Activated naive CD8-positive, alpha-beta T cell treated with anti-CD3 and anti-CD28 coated beads for 36 hours (primary cell): ENCODE results near the gene ARL8B. TPM values are rescaled to one million over a fixed set of nuclear protein-coding genes. Genes with fewer than 3 reads are reported as not detected.
"Not testable (repeated sequence)": the region's sequence is repeated elsewhere in the genome, so short reads cannot be mapped to it uniquely, and the experiment has no call there.

Experiments used
- DNase-seq: peaks from one replicate; pipeline ENCODE4 v3.0.0; 2021
- H3K27ac Mint-ChIP-seq: one replicate; pipeline ENCODE4 v1.8.0; 2022; ENCODE audit warnings: mild to moderate bottlenecking, moderate library complexity, mixed read lengths
- H3K27me3 Mint-ChIP-seq: one replicate; pipeline ENCODE4 v1.8.0; 2022; ENCODE audit warnings: mild to moderate bottlenecking, mixed read lengths
- H3K36me3 Mint-ChIP-seq: one replicate; pipeline ENCODE4 v1.8.0; 2021; ENCODE audit warnings: mild to moderate bottlenecking, mixed read lengths
- H3K4me1 Mint-ChIP-seq: one replicate; pipeline ENCODE4 v1.8.0; 2021; ENCODE audit warnings: mixed read lengths
- H3K4me3 Mint-ChIP-seq: one replicate; pipeline ENCODE4 v1.8.0; 2022; ENCODE audit warnings: mild to moderate bottlenecking, moderate library complexity, mixed read lengths
- H3K9me3 Mint-ChIP-seq: one replicate; pipeline ENCODE4 v1.8.0; 2022; ENCODE audit warnings: mixed read lengths
- total RNA-seq, 2 experiments: library from RNA; stranded (reverse); gene quantifications; one replicate each; pipeline ENCODE4 v1.2.3, GENCODE V29; 2021

Gene ARL8B
- total RNA-seq, 2 experiments from 2014 or later = 52.7 to 56.3 TPM

DNA sequence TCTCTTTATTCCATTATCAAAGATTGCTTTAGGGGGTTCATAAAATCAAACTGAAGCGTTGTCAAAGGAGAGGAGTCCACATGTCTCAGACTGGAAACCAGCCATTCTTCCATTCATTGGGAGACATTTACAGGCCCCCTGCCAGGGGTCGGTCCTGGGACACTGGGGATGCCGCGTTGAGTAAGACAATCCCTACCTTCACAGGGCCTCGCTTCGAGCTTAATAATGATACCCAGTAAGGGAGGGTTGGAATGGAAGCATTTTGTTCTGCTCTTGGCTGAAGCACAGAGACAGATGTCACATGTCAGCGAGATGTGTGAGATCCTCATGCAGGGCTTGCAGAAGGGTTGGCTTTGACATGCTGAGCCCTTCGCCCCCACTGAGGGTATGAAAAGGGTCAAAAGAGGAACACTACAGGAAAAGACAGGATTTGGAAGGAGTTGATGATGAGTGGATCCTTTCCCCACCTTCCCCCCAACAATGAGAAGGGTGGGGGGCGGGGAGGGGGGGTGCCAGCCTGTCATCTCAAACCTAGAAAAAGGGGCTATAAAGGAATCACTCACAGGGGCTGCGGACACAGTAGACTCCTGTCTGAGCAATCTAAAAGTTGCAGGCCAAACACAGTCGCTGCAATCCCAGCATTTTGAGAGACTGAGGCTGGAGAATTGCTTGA lies 25.6 kb upstream of the ARL8B start:
- Mint-ChIP-seq H3K27ac (no peak overlapping the region), H3K4me1 (peaks cover 3% of the 10 kb centered on the region), H3K9me3 (no peaks in the 10 kb centered on the region), H3K27me3 (peaks cover 46% of the 10 kb centered on the region), H3K4me3 (no peak overlapping the region), H3K36me3 (no peaks in the 10 kb centered on the region)
- no peak for DNase-seq

DNA sequence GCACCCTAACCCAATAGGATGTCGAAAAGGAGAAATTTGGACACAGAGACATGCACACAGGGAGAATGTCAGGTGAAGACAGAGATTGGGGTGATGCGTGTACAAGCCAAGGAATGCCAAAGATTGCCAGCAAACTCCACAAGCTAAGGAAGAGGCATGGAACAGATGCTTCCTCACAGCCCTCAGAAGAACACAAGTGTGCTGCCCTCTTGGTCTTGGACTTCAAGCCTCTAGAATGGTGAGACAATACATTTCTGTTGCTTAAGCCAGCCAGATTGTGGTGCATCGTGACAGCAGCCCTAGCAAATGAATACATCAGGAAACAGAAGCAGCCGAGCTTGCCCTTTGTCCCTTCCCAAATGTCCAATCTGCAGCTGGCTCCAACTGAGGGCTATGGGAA lies 23.7 kb upstream of the ARL8B start:
- Mint-ChIP-seq H3K36me3 (no peaks in the 10 kb centered on the region), H3K27ac (no peak overlapping the region), H3K4me1 (peaks cover 3% of the 10 kb centered on the region), H3K9me3 (no peaks in the 10 kb centered on the region), H3K4me3 (no peak overlapping the region), H3K27me3 (peaks cover 42% of the 10 kb centered on the region)
- DNase-seq = no peak

DNA sequence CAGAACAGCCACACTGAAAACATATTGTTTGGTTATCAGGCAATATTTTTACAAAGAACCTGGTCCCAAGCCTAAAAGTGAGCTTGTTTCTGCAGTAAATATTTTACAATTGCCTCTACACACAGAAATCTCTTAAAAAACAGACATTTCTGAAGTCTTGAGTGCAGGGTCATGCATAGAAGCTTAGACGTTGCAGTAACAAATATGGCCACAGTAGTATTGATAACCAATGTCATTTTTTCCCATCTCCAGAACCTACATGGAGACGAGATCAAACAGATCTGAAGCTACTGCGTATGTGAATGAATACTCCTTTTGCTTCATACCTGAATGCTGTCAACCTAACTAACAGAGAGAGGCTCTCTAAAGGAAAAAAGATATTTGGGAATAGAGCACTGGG lies 19.6 kb upstream of the ARL8B start:
- peaks cover 5% of the 10 kb centered on the region for H3K27me3 Mint-ChIP-seq
- H3K4me1 Mint-ChIP-seq = no peaks in the 10 kb centered on the region
- no peak overlapping the region for H3K4me3 Mint-ChIP-seq
- DNase-seq = no peak
- no peaks in the 10 kb centered on the region for H3K36me3 Mint-ChIP-seq
- no peaks in the 10 kb centered on the region for H3K9me3 Mint-ChIP-seq
- no peak overlapping the region for H3K27ac Mint-ChIP-seq

DNA sequence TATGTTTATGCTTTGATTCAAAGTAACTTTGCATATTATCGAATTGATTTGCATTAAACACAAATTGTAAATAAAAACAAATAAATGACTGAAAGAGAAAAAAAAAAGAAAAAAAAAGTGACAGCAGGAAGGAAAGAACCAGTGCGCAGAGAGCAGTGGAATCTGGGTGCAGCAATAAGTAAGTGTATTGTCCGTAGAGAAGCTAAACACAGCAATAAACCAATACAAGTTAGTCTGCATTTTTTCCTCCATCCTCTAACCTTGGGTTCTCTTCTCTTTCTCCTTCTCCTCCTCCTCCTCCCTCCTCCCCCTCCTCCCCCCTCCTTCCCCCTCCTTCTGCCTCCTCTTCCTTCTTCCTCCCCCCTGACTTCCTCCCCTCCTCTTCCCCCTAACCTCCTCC lies 18.3 kb upstream of the ARL8B start:
- Mint-ChIP-seq H3K27ac (no peak overlapping the region), H3K36me3 (no peaks in the 10 kb centered on the region), H3K4me1 (no peaks in the 10 kb centered on the region), H3K4me3 (no peak overlapping the region), H3K9me3 (no peaks in the 10 kb centered on the region), H3K27me3 (peaks cover 5% of the 10 kb centered on the region)
- DNase-seq = no peak

DNA sequence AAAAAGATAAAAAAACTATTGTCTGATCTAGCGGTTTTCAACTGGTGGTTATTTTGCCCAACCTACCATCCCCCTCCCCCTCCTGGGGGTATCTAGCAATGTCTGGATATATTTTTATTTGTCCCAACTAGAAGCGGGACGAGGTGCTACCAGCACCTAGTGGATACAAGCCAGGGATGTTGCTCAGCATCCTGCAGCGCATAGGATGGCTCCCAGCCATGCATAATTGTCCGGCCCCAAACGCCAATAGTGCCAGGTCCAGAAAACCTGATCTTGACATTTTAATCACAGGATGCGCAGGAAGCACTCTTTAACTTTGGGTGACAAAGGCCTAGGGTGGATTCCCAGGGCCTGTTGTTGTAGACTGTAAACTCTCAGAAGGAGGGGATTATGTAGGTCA lies 17.0 kb upstream of the ARL8B start:
- H3K9me3 Mint-ChIP-seq = no peaks in the 10 kb centered on the region
- H3K27ac Mint-ChIP-seq = no peak overlapping the region
- no peak for DNase-seq
- H3K36me3 Mint-ChIP-seq = no peaks in the 10 kb centered on the region
- H3K27me3 Mint-ChIP-seq = no peaks in the 10 kb centered on the region
- no peak overlapping the region for H3K4me3 Mint-ChIP-seq
- no peaks in the 10 kb centered on the region for H3K4me1 Mint-ChIP-seq

DNA sequence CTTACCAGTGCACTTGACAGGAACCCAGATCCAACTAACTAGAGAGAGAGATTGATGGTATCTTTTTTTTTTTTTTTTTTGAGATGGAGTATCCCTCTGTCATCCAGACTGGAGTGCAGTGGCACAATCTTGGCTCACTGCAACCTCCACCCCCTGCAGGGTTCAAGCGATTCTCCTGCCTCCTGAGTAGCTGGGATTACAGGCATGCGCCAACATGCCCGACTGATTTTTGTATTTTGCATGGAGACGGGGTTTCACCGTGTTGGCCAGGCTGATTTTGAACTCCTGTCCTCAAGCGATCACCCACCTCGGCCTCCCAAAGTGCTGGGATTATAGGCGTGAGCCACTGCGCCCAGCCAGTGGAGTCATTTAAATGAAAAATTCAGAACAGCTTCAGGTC lies 15.7 kb upstream of the ARL8B start:
- H3K4me3 Mint-ChIP-seq, H3K27me3 Mint-ChIP-seq, H3K36me3 Mint-ChIP-seq, DNase-seq, H3K27ac Mint-ChIP-seq, H3K4me1 Mint-ChIP-seq, H3K9me3 Mint-ChIP-seq: not testable (repeated sequence)

DNA sequence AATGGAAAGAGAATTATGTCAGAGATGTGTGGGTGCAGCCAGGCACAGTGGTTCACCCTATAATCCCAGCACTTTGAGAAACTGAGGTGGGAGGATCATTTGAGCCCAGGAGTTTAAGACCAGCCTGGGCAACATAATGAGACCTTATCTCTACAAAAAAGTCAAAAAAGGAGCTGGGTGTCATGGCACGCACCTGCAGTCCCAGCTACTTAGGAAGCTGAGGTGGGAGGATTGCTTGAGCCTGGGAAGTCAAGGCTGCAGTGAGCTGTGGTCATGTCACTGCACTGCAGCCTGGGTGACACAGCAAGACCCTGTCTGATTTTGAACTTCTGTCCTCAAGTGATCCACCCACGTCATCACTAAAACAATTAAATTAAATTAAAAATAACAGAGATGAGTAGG lies 15.2 kb upstream of the ARL8B start:
- H3K27me3 Mint-ChIP-seq, H3K9me3 Mint-ChIP-seq, H3K4me3 Mint-ChIP-seq, H3K4me1 Mint-ChIP-seq, H3K27ac Mint-ChIP-seq, DNase-seq, H3K36me3 Mint-ChIP-seq: not testable (repeated sequence)

DNA sequence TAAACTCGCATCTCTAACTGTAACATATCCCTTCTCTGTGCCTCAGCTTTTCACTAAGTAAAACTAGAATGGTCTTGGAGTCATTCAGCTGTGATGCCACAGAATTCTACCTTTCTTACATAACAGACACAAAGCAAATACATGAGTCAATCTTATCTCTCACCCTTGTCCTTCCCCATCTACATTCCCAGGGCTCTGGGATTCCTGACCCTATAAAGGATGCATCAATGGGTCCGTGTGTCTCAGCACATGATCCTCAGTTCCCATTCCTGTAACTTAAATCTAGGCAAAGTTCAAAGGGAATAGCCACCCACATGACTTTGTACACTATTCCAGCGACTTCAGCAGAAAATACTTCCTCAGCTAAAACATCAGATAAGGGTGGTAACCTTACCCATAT lies 11.8 kb upstream of the ARL8B start:
- H3K27ac Mint-ChIP-seq = no peak overlapping the region
- no peaks in the 10 kb centered on the region for H3K36me3 Mint-ChIP-seq
- H3K4me1 Mint-ChIP-seq = no peaks in the 10 kb centered on the region
- DNase-seq = no peak
- H3K9me3 Mint-ChIP-seq = no peaks in the 10 kb centered on the region
- H3K27me3 Mint-ChIP-seq = no peaks in the 10 kb centered on the region
- no peak overlapping the region for H3K4me3 Mint-ChIP-seq

DNA sequence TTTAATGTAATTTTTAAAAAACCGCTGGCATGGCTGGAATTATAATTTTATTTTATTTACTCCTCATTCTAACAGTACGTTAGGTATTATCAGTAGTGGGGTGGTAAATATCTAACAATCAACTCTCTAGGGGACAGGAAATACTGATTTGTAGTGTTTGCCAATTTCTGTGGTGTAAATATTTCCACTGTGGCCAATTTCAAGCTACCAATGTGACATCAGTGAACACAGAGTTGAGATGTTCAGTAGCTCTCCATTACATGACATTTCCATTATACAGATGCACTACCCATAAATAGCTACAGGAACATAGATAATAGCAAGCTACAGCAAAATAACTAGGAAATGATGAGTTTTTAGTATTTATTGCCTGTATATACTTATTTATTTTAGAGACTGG lies 10.0 kb upstream of the ARL8B start:
- Mint-ChIP-seq H3K27me3 (no peaks in the 10 kb centered on the region), H3K9me3 (no peaks in the 10 kb centered on the region), H3K4me1 (no peaks in the 10 kb centered on the region), H3K4me3 (no peak overlapping the region), H3K36me3 (no peaks in the 10 kb centered on the region), H3K27ac (no peak overlapping the region)
- DNase-seq = no peak

DNA sequence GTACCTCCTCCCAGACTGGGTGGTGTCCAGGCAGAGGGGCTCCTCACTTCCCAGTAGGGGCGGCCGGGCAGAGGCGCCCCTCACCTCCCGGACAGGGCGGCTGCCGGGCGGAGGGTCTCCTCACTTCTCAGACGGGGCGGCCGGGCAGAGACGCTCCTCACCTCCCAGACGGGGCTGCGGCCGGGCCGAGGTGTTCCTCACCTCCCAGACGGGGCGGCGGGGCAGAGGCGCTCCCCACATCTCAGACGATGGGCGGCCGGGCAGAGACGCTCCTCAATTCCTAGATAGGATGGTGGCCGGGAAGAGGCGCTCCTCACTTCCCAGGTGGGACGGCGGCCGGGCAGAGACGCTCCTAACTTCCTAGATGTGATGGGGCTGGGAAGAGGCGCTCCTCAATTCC lies 8.4 kb upstream of the ARL8B start:
- DNase-seq, H3K36me3 Mint-ChIP-seq, H3K9me3 Mint-ChIP-seq, H3K27me3 Mint-ChIP-seq, H3K4me3 Mint-ChIP-seq, H3K4me1 Mint-ChIP-seq, H3K27ac Mint-ChIP-seq: not testable (repeated sequence)

DNA sequence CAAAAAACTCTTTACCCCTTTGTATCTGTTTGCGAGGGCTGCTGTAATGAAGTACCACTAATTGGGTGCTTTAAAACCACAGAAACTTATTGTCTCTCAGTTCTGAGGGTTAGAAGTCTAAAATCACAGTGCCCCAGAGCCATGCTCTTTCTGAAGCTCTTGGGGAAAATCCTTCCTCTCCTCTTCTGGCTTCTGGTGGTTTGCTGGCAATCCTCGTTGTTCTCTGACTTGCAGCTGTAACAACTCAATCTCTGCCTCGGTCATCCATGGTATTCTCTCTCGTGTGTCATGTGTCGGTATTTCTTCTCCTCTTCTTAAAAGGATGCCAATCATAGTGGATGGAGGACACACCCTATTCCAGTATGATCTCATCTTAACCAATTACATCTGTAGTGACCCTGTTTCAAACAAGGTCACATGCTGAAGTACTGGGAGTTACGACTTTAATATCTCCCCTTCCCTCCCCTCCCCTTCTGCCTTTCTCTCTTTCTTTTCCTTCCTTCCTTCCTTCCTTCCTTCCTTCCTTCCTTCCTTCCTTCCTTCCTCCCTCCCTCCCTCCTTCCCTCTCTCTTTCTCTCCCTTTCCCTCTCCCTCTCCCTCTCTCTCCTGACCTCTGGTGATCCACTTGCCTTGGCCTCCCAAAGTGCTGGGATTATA lies 6.5 kb upstream of the ARL8B start:
- Mint-ChIP-seq H3K27ac (no peak overlapping the region), H3K4me3 (no peak overlapping the region), H3K36me3 (no peaks in the 10 kb centered on the region), H3K9me3 (no peaks in the 10 kb centered on the region), H3K27me3 (no peaks in the 10 kb centered on the region), H3K4me1 (no peaks in the 10 kb centered on the region)
- DNase-seq = no peak

DNA sequence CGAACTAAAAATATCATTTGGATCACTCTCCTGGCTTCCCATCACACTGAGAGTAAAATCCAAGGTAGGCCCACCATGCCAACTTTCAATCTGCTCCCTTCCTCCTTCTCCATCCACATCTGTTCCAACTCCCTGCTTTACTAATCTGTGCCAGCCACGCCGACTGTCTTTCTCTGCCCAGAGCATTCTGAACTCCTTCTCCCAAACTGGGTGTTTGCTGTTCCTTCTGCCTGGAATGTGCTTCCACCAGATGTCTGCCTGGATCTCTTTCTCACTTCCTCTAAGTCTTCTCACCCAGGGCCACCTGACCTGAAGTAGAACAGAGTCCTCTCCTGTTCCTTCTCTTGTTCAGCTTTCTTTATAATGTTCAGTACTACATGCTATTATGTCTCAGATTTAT lies 5.6 kb upstream of the ARL8B start:
- DNase-seq = no peak
- Mint-ChIP-seq H3K4me3 (no peak overlapping the region), H3K36me3 (no peaks in the 10 kb centered on the region), H3K27ac (no peak overlapping the region), H3K4me1 (peaks cover 2% of the 10 kb centered on the region), H3K27me3 (no peaks in the 10 kb centered on the region), H3K9me3 (no peaks in the 10 kb centered on the region)

DNA sequence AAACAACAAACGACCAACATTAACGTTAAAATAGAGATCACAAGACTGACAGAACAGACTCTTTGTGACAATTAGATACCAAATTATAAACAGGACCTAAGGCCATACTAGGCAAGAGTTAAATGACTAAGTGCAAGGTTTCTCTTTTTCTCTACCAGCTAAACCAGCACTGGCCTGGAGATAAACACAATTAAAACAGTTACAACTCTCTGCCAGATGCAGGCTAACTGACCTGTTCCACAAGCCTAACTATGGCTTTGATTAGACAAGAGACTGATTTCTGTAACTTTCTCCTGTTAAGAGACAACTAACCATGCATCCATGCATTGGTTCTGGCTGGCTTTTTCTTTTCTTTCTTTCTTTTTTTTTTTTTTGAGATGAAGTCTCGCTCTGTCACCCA lies 1.6 kb upstream of the ARL8B start:
- DNase-seq = no peak
- Mint-ChIP-seq H3K36me3 (peaks cover 6% of the 10 kb centered on the region), H3K9me3 (no peaks in the 10 kb centered on the region), H3K4me1 (peaks cover 26% of the 10 kb centered on the region), H3K4me3 (no peak overlapping the region), H3K27ac (no peak overlapping the region), H3K27me3 (no peaks in the 10 kb centered on the region)

DNA sequence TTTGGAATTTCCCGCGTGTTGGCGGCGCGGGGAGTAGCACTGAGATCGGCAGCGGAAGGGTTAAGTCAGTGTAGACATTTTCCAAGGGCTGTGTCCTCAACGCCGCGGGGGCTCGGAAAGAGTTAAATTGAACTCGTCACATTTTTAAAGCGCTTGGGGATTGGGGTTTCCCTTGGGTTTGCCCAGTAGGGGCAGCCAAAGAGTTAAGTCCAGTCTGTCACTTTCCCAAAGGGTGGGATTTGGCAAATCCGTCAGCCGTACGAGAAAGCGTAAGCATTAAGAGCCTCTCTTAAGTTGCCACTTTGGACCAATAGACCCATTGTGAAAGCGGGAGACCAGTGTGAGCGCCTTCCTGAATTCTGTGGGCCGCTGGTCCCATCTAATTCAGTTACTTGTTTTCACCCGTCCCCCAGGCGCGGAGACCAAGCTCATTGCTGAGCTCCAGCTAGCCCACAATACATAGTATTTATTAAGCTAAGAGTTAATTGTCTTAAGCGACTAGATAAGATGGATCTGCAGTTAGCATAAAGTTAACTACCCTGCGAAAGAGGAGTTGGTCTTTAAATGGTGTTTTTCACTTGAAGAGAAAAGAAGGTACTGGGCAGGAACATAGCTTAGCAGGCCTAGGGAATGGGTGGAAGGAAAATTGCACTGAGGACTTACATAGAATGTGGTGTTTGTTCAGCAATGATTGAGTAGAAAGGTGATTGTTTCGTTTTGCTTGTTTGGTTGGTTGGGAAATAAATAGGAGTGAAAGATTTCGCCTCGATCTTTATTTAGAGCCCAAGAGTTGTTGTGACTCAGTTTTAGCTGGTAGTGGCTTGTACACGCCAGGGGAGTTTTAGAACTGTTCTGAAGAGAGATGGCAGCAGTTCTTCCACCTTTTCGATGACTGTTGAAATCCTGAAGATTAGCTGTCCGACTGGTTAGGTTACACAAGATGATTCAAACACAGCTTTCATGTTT lies 932 bp downstream of the ARL8B start:
- Mint-ChIP-seq H3K9me3 (no peaks in the 10 kb centered on the region), H3K36me3 (peaks cover 9% of the 10 kb centered on the region), H3K27me3 (no peaks in the 10 kb centered on the region), H3K4me3 (peak overlapping the region; percentile 96), H3K4me1 (peaks cover 43% of the 10 kb centered on the region), H3K27ac (peak overlapping the region; percentile 95)
- DNase-seq = no peak

DNA sequence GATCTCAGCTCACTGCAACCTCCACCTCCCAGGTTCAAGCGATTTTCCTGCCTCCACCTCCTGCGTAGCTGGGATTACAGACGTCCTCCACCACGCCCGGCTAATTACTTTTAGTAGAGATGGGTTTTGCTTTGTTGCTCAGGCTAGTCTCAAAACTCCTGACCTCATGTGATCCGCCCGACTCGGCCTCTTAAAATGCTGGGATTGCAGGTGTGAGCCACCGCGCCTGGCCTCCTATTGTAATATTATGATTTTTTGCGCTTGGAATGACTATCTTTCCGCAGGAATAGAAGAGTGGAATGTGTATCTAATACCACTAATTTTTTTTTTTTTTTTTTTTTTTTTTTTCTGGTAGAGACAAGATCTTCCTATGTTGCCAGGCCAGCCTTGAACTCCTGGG lies 1.8 kb downstream of the ARL8B start:
- Mint-ChIP-seq H3K27ac (peak overlapping the region; percentile 77), H3K36me3 (peaks cover 12% of the 10 kb centered on the region), H3K27me3 (no peaks in the 10 kb centered on the region), H3K4me3 (peak overlapping the region; percentile 74), H3K4me1 (peaks cover 46% of the 10 kb centered on the region), H3K9me3 (no peaks in the 10 kb centered on the region)
- DNase-seq = no peak
